ENCODE measurements around the gene PPP2R5E.

- TF ChIP-seq CTCF (IDR thresholded peaks at IDR 0.05; ENCODE audit: low read depth, low read length, missing input control) (no peak), YY1 (IDR thresholded peaks at IDR 0.05) (no peak)
Observed at GRCh38 chr14:63478437-63478852, 64.7 kb downstream of the PPP2R5E start.

Measured in liver (tissue), 2 donors.